Germinal center (tissue), 1 donor: Measurements from ENCODE around the gene CAMK4.

Source experiments
- DNase-seq: peaks from one replicate; pipeline ENCODE4 v3.0.0; 2012; ENCODE audit warnings: mixed read lengths, low spot score

The CAMK4 gene

DNA sequence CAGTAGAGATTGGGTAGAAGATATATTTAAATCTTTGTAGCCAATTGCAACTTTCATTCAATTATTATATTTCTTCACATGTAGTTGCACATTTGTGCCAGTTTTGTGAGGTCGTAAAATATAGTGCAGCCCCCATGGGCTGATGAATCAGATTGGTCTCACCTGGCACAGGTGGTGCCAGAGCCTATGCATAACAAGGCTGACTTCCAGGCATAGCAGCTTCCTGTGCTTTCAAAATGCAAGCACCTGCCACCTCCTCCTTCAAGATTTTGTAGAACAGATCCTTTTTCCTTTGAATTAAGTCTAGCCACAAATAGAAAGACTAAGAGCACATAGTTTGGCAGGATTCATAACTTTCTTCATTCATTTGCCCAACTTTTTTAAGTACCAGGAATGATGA is 201.0 kb downstream of the CAMK4 start:
- DNase-seq: no peak

DNA sequence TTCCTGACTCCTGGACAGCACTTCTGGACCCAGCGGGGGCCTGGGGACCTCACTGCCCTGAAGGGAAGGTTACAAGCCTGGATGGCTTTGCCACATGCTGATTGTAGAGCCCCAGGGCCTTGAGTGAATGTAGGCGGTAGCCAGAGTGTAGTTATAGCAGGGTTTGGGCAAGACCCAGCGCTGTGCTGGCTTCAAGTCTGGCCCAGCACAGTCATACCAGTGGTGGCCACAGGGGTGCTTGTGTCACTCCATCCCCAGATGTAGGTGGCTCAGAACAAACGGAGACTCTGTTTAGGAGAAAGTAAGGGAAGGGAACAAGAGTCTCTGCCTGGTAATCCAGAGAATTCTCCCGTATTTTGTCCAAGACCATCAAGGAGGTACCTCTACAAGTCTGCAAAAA is 203.6 kb downstream of the CAMK4 start:
- DNase-seq: no peak

DNA sequence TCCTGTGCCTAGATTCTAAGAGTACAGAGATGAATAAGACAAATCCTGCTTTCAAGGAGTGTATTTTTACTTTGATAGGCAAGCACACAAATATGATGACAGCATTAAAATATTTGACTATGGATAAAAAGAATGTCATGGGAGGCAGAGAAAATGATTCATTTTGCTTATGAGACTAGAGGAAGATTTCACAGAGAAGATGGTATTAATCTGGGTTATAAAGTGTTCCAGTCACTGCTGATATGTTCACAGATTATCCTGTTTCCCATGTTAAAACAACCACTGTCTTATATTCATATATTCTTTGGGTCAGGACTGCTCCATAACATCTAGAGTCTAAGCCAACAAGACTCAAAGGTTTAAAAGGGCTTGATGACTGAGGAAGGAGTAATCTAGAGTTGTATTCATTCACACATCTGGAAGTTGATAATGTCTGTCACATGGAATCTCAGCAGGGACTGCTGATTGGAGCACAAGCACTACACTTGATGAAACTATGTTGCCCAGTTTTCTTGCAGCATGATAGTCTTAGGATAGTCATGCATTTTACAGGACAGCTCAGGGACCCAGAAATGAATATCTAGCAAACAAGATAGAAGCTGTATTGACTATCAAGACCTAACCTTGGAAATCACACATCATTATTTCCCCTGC is 208.8 kb downstream of the CAMK4 start:
- DNase-seq: no peak

DNA sequence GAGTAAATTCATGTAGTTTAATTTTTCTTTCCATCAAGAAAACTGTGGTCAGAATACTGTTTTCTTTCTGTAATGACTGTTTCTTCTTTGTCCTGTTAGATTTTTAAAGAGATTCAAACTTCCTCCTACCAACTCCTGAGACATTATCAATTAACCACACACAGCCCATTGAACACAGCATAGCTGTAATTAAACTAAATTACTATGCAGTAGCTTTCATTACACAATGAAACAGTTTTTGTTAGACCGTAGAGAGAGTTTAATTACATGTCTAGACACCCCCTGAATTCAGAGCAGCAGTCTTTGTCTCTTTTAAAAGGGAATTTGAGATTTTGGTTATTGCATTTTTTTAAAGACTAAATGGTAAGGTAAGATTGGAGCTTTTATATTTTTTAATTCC is 210.6 kb downstream of the CAMK4 start:
- no peak for DNase-seq

DNA sequence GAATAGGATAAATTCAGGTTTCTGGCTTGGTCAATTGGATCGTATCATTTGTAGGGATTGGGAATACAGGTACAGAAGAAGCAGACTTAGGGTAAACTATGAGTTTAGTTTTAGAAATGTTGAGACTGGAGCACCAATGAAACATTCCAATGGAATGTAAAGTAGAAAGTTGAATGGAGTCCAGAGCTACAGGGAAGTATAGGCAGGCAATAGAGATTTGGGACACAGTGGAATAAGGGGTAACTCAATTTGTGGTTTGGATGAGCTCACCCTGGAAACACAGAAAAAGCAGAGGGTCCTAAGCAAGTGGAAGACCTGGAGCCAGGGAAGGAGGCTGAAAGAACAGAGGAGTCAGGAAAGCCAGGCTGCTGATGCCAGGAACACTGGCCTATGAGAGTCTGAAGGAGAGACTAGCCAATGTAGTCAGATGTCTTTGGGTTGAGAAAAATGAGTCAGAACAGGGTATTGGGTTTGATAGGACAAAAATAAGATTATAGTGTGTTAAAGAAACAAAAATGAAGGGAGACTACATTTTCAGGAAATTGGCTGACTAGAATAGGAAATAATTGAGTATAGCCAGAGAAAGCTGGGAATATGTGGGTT is 215.4 kb downstream of the CAMK4 start:
- no peak for DNase-seq

DNA sequence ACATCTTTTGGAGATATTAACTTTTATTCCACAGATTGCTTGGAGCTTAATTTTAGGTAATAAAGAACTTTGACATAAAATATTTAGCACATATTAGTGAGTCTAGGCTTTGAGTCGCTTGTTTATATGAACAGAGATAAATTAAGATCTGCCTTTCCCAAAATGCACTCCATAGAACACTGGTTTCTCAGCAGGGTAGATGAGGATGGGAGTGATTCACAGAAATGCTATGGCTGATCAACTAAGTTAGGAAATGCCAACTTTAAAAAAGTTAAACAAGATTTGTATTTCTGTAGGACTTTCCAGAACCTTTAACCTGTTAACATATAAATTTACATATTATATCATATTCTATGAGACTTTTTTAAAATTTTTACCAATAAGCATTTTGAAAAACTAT is 222.9 kb downstream of the CAMK4 start:
- DNase-seq: no peak

DNA sequence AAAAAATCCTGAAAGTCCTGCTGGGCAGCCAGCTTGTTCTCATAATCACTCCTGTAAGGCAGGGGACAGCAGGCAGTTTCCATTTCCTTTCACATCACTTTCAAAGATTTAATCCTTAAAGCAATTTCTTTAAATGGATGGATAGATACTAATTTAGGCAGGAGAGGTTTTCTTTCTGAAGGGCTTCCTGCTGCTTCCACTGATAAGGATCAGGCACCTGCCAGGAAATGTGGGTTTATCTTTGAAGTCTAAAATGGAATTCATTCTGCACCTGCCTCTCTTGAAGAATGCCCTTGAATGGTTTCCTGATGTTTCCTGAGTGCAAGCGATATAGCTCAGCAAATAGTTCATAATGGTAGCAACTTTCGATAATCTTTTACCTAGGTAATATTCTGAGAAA is 223.6 kb downstream of the CAMK4 start:
- no peak for DNase-seq

DNA sequence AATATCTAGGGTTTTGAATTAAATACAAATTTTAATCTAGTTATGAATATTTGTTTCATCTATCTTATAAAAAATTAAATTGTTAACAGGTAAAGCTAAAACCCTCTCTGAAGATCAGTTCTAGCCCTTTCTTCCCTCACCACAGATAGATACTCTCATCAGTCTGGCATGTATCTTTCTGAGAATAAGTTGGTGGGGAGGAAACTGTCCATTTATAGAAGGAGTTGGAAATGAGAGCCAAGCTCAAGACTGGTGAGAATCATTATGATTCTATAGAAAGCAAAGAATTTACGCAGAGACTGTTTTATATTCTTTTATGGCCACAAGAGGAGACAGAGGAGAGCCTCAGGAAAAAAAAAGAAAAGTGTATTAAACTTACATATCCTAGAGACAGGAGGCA is 229.1 kb downstream of the CAMK4 start:
- DNase-seq: no peak

DNA sequence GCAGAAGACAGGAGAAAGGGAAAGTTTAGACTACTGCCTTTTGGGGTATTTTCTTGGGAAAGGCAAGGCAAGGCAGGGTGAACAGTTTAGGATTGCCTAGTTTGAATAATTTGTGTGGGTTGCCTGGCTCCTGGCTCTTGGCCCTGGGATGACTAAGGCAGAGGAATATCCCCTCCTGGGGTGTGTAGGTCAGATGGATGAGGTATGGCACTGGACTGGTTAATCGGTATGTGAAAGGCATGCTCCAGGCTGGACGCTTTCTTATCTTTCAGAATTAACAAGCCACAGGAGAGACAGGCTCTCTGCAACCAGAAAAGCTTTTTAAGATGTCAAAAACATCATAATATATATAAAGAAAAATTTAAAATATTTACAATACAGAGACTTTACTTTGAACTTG is 229.6 kb downstream of the CAMK4 start:
- DNase-seq: no peak

DNA sequence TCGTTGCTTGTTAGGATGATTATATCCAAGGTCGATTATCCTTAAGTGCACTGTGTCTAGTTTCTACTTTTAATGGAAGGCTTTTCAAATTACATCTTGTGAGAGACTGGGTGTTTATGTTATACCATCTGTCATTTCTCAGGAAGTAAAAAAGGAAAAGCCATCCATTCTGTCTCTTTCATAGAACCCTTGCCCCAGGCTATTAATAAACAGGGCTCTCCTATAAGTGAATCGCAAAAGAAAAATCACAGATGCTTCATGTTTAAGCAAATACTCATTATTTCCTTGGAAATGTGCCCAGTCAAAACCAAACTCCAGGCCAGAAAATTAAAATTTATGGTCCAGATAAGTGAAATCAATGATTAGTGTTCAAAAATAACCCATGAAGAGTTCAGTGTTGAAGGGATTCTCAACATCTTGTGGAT is 230.0 kb downstream of the CAMK4 start:
- no peak for DNase-seq

DNA sequence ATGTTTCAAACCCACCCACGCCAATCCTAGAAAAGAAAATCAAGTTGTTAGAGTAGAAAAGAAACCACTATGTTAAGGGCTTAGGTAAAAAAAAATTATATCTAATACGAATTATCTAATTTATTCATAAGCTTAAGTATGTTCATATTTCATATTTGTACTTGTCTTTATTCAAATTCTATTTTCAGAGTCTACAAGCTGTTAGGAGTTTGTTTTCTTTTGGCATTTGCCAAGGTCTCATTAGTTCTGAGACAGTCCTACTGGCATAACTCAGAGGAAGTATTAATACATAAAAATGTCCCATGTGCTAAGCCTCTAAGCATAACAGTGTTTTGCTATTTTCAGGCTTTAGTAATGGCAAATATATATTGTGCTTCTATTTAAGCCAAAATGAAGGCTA is 230.6 kb downstream of the CAMK4 start:
- no peak for DNase-seq

DNA sequence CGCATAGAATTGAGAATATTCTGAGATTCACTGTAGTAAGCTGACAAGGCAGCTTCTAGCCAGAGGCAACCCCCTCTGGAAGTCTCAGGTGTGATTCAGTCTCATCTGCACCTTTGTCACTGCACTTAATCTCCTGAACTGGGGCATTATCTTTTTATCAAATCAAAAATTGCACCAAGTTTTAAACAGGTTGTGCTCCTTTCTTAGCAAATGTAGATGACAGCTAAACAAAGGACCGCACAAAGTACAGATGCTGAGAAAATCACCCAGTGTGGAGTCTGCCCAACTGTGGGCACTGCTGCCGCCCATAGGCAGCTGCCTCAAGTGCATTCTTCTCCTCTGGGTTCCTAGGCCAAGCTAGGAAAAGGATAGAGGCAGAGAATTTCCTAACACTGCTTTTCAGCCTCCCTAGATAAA is 237.1 kb downstream of the CAMK4 start:
- no peak for DNase-seq

DNA sequence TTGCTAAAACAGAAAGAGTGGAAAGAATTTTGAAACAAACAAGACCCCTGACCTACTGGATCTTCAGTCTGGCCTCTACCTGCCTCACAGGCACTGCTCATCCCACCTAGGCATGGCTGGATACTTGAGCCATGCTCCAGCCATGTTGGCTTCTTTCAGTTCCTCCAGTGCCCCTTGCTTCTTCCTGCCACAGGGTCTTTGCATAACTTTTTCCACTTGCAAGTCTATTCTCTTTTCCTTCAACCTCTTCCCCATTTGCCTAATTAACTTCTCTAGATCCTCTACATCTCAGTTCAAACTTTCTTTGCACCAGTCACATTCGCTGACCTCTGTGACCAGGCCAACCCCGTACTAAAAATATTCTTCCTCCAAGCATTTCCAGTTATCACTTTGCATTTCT is 237.8 kb downstream of the CAMK4 start:
- no peak for DNase-seq

DNA sequence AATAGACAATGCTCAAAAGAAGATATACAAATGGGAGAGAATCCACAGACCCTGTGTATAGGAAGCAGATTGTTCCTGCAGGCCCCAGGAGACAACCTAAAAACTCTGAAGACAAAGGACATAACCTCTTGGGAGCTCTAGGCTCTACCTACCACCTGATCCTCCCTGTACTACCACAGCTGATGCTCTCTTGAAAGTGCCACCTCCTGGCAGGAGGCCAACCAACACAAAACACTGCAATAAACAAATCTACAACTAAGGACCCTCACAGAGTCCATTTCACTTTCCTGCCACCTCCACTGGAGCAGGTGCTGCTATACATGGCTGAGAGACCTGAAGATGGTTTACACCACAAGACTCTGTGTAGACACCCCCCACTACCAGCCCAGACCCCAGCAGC is 239.1 kb downstream of the CAMK4 start:
- no peak for DNase-seq

DNA sequence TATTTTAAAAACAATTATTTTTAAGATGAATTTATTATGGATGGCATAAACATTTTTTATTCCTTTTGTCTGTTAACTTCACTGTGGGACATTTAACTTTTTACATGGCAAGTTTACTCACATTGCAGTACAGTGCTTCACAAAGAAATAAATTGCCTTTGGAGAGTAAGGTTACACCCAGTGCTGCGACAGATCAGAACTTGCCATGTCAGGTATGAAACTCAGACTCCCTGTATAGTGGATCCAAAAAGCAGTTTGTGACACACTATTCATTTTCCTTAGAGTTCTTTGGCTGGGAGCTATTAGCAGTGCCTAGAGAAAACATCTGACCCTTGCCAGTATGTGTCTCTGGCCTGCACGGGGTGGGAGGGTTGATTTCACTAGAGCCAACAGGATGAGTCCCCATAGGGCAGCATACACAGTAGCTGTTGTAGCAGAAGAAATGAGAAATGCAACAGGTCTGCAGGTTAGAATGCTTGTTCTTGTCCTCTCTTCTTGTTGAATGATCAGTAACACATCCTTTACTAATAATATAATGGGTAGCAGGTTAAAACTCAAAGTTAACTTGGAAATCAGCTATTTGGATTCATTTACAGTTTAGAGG is 245.2 kb downstream of the CAMK4 start:
- no peak for DNase-seq

DNA sequence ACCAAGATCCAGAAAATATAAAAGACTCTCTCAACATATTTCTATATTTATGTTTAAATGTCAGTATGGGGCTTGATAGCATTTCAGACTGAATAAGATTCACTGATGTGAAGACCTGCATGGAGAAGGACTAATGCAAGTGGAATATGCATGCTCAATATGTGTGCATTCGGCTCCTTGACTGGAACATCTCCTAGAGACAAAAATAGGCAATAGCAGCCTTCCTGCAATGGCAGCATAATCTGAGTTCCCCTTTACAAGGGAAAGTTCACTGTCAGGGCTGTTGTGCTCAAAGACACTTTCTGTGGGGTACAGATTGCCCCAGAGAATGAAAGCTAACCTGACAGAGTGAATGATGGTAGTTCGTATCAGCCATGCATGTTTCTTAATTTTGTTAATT is 245.7 kb downstream of the CAMK4 start:
- no peak for DNase-seq

DNA sequence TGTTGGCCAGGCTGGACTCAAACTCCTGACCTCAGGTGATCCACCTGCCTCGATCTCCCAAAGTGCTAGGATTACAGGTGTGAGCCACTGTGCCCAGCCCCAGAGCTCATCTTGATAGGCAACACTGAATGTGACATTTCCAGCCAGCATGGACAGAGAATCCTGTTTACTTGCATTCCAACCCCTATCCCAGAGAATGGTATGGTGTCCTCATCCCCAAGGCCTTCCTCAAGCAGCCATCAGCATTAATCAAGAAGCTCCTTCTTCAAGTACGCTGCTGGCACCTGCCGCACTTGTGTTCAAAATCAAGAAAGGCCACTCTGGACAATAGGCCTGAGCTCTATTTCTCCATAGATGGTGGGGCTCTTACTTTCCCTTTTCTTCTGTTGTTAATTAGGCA is 247.9 kb downstream of the CAMK4 start:
- no peak for DNase-seq

DNA sequence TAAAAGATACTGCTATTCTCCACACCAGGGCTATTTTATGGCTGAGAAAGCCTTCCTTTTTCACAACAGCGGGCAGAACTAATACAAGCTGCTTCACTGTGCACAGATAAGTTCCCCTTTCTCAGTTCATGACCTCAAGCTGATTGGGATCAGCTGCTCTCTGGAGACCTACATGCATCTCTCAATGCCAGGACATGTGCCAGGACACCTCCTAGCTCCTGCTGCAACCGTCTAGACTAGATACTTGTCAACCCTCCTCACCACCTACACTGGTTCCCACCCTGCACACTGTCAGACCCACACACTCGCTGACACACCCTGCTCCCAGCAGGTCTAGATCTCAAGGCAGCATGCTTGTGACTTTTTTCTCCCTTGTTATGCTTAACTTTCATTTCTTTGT is 248.4 kb downstream of the CAMK4 start:
- no peak for DNase-seq

DNA sequence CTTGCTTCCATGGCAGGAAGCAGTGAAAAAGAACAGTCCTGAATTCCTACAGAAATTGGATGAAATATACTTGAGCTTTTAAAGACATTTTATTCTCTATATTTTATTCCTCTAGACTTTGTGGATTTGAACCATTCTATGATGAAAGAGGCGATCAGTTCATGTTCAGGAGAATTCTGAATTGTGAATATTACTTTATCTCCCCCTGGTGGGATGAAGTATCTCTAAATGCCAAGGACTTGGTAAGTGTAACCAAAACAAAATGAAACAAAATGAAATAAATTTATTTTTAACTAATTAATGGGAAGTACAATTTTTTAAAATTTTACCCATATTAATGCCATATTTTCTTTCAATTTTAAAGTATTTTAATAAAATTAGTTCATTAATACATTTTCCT is 254.1 kb downstream of the CAMK4 start:
- no peak for DNase-seq

DNA sequence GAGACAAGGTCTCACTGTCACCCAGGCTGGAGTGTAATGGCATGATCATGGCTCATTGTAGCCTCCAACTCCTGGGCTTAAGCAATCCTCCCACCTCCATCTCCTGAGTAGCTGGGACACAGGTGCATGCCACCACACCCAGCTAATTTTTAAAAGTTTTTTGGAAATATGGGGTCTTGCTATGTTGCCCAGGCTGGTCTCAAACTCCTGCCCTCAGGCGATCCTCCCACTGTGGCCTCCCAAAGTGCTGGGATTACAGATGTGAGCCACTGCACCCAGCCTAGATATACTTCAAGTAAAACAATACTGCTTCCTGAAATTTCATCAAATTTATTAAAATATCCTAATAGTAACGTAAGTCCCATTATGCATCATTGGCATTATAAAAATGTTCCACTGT is 254.7 kb downstream of the CAMK4 start:
- no peak for DNase-seq

DNA sequence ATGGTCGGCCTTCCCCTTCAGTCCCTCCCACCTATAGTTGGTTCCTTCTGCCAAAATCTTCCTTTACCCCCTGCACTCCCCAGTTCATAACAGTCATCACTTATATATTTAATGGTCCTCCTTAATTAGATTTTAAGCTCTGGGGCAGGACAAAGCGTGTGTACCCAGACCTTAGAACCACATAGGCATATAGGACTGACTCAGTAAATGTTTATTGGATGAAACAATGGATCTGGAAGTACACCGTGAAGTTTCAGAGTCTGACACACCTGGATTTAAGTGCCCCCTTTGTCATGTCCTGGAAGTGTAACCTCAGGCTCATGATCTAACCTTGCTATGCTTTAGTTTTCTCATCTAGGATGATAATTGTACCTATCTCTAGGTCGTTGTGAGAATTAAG is 256.2 kb downstream of the CAMK4 start:
- no peak for DNase-seq

DNA sequence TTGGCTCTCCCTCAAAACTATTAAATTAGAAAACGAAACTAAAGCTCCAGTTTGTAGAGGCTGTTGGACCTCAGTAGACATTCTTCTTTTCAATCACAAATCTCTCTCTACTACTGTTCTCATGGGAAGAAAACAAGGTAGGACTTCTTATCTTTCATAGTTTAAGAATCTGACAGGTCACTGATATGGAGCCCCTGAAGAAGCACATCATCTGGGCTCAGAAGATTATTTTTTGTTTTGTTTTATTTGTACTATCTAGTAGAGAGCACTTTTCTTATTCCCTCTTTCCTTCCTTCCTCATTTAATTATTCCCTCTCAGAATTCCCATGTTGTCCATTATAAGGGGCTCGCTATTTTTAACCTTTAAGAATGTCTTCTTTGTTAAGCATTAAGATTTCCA is 261.9 kb downstream of the CAMK4 start:
- DNase-seq: no peak

DNA sequence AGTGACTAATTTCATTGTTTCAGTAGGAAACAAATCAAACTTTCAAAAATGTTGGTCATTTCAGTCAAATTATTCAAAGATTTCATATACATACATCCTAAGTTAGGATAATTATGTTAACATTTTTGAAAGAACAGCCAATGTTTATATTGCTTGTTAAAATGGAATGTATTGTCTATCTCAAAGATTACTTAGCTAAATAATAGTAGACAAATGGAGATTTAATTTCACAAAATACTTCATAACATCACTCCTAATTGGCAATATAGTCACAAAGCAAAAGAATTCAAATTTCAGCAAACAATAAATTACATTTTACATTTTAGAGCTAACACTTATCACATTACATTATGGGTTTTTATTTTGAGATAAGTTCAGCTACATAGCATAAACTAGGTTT is 262.7 kb downstream of the CAMK4 start:
- DNase-seq: no peak

DNA sequence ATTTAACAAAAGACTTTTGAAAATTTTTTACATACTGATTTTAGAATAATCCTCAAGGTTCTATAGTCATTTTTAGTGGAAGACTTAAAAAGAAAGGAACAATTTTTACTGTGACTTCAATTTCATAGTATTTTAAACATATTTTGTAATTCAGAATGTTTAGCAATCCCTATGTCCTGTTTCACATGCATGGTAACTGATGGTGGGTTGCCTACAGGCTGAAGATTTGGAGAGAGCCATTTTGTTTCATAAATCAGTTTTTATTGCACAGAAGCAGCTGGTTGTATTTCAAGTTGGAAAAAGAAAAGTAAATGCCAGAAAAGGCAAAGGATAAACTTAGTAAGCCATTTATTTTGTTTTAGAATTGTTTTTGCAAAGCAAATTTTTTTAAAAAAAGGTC is 264.2 kb downstream of the CAMK4 start:
- DNase-seq: no peak
